AG09309 (cell line): ENCODE data around the gene SLC7A14.

Experiments
- DNase-seq: peaks from one replicate; pipeline ENCODE4 v3.0.0-alpha.2; 2010; ENCODE audit warnings: low read depth
- H3K4me3 ChIP-seq: 2 replicates; pipeline ENCODE4 v1.5.1; 2011; ENCODE audit warnings: mild to moderate bottlenecking, low read depth, low read length, moderate library complexity; ENCODE audit not compliant: control insufficient read depth
- TF ChIP-seq, protein P1 (sequence below): IDR thresholded peaks from 2 replicates; pipeline ENCODE4 v1.5.1; 2011; ENCODE audit warnings: mild to moderate bottlenecking, low read depth, low read length, inconsistent platforms; ENCODE audit not compliant: insufficient read depth, control insufficient read depth; ENCODE audit errors: missing control alignments

SLC7A14 gene

DNA sequence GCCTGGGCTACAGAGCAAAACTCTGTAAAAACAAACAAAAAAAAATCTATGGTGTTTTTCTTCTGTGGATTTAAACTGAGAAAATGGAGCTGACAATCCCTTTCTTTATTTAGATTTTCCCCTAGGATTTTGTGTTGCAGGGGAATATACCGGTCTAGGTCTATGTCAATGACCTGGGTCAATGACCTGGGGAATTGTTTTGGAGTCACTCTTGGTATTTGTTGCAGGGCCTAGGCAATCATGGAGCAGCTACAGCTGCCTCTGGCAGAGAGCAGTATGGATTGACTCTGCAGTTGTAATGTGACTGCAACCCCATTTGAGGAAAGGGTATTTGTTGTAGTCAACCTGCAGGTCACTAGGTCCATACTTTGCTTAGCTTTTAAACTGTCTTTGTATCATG, 37.6 kb upstream of the SLC7A14 start:
- DNase-seq, result no peak

DNA sequence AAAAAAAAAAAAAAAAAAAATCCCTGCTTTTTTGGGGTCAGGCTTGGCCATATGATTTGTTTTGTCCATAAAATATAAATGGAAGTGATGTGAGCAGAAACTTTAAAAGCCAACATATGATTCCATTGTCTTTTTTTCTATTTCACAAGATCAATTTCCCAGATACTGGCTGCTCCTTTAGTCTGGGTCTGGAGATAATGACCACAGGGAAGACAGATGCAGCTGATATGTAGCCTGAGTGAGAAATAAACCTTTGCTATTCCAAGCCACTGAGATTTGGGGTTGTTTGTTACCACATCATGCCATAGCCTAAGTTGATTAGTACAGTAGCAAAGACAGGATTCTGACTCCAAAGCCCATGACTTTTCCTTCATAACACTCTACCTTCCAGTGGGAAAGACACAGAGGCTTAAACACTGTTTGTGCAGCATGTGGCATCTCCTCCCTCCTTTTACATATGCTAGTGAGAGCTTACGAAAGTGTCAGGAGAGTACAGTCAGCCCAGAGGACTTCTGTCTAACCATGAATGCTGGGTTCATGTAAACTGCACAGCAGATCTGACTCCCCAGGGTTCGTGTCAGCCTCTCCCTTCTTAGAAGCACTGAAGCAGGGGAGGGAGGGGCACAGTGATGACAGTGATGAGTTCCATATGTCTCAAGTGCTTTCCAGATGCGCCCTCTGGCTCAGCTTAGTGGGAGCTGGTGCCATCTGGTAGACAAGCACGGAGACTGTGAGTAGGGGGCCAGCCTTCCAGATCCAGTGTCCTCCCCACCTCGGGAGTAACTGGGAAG, 36.7 kb upstream of the SLC7A14 start:
- TF ChIP-seq, protein P1, sequence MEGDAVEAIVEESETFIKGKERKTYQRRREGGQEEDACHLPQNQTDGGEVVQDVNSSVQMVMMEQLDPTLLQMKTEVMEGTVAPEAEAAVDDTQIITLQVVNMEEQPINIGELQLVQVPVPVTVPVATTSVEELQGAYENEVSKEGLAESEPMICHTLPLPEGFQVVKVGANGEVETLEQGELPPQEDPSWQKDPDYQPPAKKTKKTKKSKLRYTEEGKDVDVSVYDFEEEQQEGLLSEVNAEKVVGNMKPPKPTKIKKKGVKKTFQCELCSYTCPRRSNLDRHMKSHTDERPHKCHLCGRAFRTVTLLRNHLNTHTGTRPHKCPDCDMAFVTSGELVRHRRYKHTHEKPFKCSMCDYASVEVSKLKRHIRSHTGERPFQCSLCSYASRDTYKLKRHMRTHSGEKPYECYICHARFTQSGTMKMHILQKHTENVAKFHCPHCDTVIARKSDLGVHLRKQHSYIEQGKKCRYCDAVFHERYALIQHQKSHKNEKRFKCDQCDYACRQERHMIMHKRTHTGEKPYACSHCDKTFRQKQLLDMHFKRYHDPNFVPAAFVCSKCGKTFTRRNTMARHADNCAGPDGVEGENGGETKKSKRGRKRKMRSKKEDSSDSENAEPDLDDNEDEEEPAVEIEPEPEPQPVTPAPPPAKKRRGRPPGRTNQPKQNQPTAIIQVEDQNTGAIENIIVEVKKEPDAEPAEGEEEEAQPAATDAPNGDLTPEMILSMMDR, result no peak
- DNase-seq, result peak; percentile 94
- H3K4me3 ChIP-seq, result no peak overlapping the region

More for the DNA sequence above, 37.6 kb upstream of the SLC7A14 start:
- TF ChIP-seq, protein P1, result no peak
- no peak overlapping the region for H3K4me3 ChIP-seq

DNA sequence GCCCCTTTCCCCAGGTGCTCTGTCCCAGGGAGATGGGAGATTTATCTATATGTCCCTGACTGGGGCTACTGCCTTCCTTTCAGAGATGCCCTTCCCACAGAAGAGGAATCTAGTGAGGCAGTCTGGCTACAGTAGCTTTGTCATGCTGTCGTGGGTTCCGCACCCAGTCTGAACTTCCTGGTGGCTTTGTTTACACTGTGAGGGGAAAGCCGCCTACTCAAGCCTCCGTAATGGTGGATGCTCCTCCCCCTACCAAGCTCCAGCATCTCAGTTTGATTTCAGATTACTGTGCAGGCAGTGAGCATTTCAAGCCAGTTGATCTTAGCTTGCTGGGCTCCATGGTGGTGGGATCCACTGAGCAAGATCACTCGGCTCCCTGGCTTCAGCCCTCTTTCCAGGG, 35.4 kb upstream of the SLC7A14 start:
- TF ChIP-seq, protein P1, result no peak
- DNase-seq, result no peak
- H3K4me3 ChIP-seq, result no peak overlapping the region

DNA sequence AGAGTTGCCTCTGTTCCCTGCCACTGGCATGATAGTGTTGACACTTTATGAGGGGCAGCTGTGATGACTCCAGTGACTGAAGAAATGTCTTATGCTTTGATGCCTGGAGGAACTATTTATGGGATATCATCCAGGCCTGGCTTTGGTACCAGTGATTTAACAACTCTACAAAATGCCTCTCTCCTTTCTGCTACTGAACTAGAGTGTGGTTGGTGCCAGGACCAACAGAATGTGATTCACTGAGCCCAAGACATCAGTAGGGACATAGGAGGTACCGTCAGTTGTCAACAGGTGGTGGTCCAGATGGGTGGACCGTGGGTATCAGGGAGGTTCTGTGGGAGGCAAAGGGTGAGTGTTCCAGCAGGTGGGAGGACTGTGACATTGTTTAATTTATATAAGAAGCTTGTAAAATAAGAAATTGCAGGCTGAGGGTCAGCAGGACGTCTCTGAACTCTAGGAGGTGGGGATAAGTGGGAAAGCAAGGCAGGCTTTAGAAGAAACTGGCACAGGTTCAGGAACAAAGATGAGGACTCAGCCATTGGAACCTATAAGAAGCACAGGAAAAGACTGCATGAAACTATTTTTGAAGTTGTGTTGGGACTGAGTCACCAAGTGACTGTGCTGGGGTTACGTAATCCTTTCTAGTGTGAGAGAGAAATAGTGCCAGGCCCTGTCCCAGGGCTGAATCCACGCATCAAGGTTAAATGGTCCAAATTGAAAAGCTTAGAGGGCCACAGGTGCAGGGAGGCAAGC, 28.5 kb upstream of the SLC7A14 start:
- TF ChIP-seq, protein P1, result no peak
- no peak overlapping the region for H3K4me3 ChIP-seq
- peak; percentile 78 for DNase-seq

DNA sequence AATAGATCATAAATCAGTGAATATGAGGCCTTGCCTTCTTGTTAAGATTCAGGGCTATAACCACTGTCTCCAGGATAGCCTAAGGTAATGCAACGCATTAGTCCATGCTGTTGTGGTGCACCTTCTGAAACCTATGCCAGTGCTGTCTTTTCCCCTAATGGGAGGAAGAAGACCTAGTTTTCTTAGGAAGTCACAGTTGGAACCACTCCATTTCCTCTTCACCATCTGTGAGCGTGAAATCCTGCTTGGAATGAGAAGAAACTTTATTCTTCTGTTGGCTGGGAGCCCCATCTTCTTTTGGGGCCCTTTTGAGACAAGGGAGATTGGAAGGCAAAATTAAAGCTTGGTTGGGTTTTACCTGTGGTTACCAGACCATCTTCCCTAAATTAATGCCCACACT, 25.9 kb upstream of the SLC7A14 start:
- no peak overlapping the region for H3K4me3 ChIP-seq
- TF ChIP-seq, protein P1, result no peak
- DNase-seq, result no peak

DNA sequence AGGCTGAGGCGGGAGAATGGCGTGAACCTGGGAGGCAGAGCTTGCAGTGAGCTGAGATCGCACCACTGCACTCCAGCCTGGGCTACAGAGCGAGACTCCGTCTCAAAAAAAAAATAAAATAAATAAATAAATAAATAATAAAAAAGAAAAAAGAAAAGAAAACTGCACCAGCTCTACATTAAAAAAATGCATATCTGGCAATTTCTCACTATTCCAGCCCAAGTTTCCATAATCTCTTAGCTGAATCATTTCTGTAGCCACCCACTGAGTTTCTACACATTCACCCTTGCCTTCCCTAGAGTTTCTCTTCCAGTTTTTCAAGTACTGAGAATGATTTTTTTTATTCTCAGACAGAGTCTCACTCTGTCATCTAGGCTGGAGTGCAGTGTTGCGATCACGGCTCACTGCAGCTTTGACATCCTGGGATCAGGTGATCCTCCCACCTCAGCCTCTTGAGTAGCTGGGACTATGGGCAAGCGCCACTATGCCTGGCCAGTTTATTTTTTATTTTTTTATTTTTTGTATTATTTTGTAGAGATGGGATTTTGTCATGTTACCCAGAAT, 24.5 kb upstream of the SLC7A14 start:
- TF ChIP-seq, protein P1, result no peak
- DNase-seq, result no peak
- H3K4me3 ChIP-seq, result no peak overlapping the region
